Measurements from ENCODE around the gene ANTKMT.

GRCh38 chr16:716768-717325, 4.1 kb upstream of the ANTKMT start:
- TF ChIP-seq POLR2A (IDR thresholded peaks at IDR 0.05): no peak
- TF ChIP-seq CTCF (IDR thresholded peaks at IDR 0.05 in 8 of 11, conservative IDR thresholded peaks at IDR 0.05 in 3 of 11): no peak
- TF ChIP-seq POLR2AphosphoS5 (IDR thresholded peaks at IDR 0.05): no peak
